GM18951 (cell line): ENCODE results near the gene ZNF483.
"Not testable (repeated sequence)": the region's sequence is repeated elsewhere in the genome, so short reads cannot be mapped to it uniquely, and the experiment has no call there.

Experiments
- POLR2A ChIP-seq: IDR thresholded peaks from 4 replicates; pipeline ENCODE4 v1.6.1; 2011; ENCODE audit warnings: mild to moderate bottlenecking; ENCODE audit not compliant: insufficient read length, insufficient read depth; ENCODE audit errors: extremely low read depth
- in situ Hi-C: fragments of 300-500 bp; cut with MboI; formaldehyde crosslinking; loops from one replicate; pipeline ENCODE4 v1.12.0; 2022; ENCODE audit warnings: low sequenced_read_pairs, mixed read lengths, inconsistent platforms; ENCODE audit not compliant: unreplicated experiment

The ZNF483 gene

DNA sequence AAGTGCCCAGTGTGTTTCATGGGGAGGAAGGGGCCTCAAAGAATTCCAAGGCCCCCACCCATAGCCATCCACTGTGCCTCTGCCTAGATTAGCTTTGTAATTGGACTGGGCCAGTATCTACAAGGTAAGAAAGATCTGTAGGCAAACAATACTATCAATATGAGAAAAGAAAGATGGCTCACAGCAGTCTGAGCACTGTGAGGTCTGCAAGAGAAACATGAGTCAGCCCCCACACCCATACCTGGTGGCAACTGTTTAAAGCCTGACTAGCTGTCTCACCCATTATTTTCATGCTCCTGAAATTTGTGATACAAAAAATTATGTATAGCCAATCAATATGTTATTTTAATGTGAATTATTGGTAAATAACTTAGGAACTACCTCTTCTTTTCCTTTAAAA lies 10.0 kb upstream of the ZNF483 start:
- in situ Hi-C loops: no loop called here
- no peak for TF ChIP-seq POLR2A

DNA sequence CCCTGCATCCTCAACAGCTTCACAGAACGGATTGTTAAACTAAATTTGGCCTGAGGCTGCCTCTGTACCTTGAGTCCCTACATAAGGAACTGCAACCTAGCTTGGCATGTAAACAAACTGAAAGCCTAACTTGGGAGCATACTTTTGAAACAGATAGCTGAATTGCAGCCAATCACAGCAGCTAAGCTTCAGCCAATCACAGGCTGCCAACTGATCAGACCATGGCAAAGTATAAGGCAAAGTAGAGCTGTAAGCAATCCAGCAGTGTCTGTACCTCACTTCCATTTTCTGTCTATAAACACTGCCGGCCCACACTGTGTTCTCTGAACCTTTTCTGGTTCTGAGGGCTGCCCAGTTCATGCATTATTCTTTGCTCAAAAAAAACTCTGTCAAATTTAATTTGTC lies 8.9 kb upstream of the ZNF483 start:
- in situ Hi-C loops: no loop called here
- no peak for TF ChIP-seq POLR2A

DNA sequence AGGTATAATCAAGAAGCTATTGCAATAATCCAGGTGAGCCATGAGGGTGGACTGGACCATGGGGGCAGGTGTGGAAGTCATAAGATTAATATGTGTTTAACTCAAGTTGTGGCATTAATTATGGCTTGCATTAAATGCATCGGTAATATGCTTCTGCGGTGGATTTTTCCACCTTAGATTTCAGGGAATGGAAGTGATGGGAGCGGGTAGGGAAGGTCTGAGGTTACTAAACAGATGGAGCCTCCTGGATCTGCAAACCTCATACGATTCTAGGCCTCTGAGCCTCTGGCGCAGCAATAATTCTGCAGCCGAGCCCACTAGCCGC lies 286 bp upstream of the ZNF483 start:
- TF ChIP-seq POLR2A: no peak
- in situ Hi-C loops: no loop called here

DNA sequence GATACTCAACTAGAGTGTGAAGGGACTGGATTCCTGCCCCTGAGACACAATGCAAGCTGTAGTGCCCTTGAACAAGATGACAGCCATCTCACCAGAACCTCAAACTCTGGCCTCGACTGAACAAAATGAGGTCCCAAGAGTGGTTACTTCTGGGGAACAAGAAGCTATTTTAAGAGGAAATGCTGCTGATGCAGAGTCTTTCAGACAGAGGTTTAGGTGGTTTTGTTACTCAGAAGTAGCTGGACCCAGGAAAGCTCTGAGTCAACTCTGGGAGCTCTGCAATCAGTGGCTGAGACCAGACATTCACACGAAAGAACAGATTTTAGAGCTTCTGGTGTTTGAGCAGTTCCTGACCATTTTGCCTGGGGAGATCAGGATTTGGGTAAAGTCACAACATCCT lies 2.4 kb downstream of the ZNF483 start:
- in situ Hi-C loops: no loop called here

DNA sequence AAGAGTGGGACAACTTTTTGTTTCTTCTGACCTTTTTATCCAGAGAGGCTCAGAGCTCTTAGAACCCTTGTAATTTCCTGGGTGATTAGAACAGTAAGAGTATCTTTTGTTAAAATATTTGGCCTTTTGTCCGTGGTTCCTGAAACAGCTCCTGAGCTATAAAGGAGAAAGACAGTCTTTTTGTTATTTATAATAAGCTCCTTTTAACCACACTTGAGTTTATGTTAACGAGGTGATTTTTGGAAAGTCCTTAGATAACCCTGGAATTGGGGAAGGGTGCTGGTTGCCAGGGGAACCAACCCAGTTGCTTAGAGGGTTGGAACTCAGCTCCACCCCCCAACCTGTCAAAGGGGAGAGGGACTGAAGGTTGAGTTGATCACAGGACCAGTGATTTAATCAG lies 4.8 kb downstream of the ZNF483 start:
- TF ChIP-seq POLR2A: no peak

More for the DNA sequence above, 2.4 kb downstream of the ZNF483 start:
- TF ChIP-seq POLR2A: no peak

DNA sequence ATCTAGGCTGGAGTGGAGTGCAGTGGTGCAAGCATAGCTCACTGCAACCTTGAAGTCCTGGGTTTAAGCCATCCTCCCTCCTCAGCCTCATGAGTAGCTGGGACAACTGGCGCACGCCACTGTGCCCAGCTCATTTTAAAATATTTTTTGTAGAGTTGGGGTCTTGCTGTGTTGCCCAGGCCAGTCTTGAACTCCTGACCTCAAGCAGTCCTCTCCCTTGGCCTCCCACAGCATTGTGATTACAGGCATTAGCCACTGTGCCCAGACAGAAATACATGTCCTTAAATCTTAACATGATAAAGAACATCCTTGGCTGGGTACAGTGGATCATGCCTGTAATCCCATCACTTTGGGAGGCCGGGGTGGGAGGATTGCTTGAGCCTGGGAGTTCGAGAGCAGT lies 6.7 kb downstream of the ZNF483 start:
- no peak for TF ChIP-seq POLR2A
- in situ Hi-C loops: no loop called here

More for the DNA sequence above, 4.8 kb downstream of the ZNF483 start:
- in situ Hi-C loops: no loop called here

DNA sequence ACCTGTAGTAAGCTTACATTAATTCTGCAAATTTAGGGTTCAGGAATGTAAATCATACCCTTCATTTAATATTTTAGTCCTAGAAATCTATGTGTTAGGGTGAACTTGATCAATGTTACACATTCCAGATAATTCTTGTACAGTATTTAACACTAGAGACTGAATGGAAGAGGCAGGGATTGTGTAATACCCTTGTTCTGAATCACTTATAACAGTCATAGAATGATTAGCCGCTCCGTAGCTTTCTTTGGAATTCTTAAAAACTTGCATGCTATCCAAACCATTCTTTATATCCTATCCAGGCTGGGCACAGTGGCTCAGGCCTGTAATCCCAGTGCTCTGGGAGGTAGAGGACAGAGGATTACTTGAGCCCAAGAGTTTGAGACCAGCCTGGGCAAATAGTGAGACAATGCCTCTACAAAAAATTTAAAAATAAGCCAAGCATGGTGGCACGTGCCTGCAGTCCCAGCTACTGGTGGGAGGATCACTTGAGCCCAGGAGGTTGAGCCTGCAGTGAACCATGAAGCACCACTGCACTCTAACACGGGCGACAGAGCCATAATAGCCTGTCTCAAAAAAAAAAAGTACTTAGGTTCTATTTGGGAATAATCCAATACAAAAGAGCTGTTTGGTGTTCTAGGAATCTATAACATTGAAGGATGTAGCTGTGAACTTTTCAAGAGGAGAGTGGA lies 8.3 kb downstream of the ZNF483 start:
- TF ChIP-seq POLR2A: no peak
- in situ Hi-C loops: no loop called here

DNA sequence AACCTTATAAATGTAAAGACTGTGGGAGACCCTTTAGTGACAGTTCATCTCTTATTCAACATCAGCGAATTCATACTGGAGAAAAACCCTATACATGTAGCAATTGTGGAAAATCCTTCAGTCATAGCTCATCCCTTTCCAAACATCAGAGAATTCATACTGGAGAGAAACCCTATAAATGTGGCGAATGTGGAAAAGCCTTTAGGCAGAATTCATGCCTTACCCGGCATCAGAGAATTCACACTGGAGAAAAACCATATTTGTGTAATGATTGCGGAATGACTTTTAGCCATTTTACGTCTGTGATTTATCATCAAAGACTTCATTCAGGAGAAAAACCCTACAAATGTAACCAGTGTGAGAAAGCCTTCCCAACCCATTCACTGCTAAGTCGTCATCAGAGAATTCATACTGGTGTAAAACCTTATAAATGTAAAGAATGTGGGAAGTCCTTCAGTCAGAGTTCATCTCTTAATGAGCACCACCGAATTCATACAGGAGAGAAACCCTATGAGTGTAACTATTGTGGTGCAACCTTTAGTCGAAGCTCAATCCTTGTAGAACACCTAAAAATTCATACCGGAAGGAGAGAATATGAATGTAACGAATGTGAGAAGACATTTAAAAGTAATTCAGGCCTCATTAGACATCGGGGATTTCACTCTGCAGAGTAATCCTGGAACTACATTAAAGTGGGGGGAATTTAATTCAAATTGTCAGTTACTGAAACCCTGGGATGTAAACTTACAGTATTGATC lies 17.7 kb downstream of the ZNF483 start:
- in situ Hi-C loops: no loop called here
- no peak for TF ChIP-seq POLR2A

DNA sequence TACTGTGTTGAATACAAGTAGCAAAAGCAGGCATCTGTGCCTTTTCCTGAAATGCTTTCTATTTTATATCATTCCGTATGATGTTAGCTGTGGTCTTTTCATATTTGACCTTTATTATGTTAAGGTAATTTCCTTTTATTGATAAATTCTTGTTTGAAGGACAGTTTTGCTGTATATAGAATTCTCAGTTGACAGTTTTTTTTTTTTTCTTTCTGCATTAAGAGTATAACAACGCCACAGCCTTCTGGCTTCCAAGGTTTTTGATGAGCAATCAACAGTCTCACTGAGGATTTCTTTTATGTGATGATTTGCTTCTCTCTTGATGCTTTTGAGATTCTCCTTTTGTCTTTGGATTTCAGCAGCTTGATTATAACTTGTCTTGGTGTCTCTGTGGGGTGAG lies 23.6 kb downstream of the ZNF483 start:
- in situ Hi-C loops: no loop called here
- no peak for TF ChIP-seq POLR2A

DNA sequence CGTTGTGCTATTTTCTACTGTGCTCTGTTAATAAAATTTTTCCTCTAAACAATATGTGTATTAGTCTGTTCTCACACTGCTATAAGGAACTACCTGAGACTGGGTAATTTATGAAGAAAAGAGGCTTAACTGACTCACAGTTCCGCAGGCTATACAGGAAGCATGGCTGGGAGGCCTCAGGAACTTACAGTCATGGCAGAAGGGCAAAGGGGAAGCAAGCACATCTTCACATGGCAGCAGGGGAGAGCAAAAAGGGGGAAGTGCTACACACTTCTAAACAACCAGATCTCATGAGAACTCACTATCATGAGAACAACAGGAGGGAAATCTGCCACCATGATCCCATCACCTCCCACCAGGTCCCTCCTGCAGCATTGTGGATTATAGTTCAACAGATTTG lies 30.4 kb downstream of the ZNF483 start:
- in situ Hi-C loops: not testable (repeated sequence)

DNA sequence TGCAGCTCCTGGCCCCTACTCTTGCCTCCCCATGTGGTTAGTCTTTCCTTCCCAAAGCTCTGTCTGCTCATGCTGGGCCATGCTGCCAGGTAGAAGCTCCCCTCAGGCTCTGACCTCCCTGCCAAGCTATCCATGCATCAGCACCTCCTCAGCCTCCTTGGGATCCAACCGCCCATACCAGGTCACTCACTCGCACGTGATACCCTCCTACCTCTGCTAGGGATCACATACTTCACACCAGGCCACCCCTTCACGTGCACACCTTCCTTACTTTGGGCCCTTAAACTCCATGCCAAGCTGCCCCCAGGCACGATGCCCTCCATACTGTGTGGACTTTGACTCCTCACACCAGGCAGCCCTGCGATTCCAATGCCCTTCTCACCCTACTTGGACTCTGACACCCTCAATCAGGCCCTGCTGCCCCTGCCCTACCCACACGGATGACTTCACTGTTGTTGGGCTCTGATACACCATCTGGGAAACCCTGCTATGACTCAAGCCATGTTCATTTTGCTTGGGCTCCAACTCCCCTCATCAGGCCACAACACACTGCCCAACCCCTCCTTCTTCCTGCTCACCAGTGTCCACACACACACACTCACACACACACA lies 34.1 kb downstream of the ZNF483 start:
- no peak for TF ChIP-seq POLR2A
- in situ Hi-C loops: no loop called here

DNA sequence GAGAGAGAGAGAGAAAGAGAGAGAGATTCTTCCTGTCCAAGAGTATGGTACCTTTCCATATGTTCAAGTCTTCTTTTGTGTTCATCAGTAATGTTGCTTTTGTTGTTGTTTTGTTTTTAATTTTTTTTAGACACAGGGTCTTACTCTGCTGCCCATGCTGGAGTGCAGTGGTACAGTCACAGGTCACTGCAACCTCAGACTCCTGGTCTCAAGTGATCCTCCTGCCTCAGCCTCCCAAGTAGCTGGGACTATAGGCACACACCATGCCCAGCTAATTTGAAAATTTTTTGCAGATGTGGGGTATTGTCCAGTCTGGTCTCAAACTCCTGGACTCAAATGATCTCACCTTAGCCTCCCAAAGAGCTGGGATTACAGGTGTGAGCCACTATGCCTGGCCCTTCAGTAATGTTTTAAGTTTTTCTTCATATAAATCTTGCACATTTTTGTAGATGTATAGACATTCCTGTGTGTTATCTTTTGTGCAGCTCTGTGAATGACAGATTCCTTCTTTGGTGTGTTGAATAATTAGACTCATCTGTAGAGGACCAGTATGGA lies 36.3 kb downstream of the ZNF483 start:
- TF ChIP-seq POLR2A: no peak
- in situ Hi-C loops: no loop called here

DNA sequence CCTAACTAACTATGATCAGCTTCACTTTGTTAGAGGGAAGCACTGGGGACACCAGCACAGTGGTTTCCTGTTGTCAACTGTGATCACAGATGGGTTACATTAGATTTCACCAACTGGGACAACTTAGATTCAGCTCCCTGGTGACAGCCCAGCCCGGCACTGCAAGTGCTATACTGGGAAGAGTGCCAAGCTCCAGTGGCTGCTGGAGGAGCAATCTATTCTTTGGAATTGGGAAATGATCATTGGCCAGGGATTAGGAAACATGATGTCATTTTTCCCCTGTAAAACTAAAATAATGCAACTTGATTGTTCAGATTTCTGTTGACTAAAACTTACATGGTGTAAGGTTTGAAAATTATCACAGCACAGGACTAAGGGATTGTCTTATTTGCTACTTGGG lies 41.3 kb downstream of the ZNF483 start:
- TF ChIP-seq POLR2A: no peak

DNA sequence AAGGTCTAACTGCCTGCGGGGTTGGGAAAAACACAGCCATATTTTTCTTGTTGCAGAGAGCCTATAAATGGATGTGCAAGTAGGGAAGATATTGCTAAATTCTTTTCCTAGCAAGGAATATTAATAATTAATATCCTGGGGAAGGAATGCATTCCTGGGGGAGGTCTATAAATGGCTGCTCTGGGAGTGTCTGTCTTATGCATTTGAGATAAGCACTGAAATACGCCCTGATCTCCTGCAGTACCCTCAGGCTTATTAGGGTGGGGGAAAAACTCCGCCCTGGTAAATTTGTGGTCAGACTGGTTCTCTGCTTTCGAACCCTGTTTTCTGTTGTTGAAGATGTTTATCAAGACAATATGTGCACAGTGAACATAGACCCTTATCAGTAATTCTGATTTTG lies 43.1 kb downstream of the ZNF483 start:
- in situ Hi-C loops: not testable (repeated sequence)

More for the DNA sequence above, 41.3 kb downstream of the ZNF483 start:
- in situ Hi-C loops: no loop called here

DNA sequence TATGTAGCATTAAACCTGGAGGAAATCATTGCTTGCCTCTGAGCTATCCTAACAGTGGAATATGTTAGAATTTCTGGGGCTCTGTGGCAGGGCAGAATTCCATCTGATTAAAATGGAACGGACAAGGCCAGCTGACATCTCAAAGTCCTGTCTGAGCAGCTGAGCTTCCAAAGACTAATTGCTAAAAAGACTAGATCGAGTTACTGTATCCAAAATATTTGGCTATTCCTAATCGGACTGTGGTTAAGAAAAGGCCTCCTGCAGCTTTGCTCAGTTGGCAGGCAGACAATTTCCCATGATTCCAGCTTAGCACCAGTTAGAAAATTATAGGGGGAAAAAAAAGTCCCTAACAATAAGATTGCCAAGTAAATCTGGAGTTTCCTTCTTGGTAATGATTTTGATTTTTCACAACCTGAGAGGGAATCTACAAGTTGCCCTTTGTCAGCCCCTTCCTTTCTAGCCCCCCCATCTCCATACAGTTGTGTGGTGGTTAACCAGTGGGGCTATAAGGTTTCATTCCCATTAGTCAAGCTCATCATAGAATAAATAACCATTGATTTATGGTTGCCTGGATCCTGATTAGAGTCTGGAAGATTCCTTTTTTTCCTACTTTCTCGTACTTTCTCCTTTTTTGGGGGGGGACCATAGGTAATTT lies 48.1 kb downstream of the ZNF483 start:
- no peak for TF ChIP-seq POLR2A
- in situ Hi-C loops: no loop called here
